ENCODE data around the gene ATP12A. TPM values are rescaled to one million over a fixed set of nuclear protein-coding genes. Genes with fewer than 3 reads are reported as not detected.
A peak's percentile ranks its signal among the peaks of the same experiment; 100 is the strongest.

Gene ATP12A
- not detected in 2 replicates for total RNA-seq
- not detected for polyA plus RNA-seq (2012)

DNA sequence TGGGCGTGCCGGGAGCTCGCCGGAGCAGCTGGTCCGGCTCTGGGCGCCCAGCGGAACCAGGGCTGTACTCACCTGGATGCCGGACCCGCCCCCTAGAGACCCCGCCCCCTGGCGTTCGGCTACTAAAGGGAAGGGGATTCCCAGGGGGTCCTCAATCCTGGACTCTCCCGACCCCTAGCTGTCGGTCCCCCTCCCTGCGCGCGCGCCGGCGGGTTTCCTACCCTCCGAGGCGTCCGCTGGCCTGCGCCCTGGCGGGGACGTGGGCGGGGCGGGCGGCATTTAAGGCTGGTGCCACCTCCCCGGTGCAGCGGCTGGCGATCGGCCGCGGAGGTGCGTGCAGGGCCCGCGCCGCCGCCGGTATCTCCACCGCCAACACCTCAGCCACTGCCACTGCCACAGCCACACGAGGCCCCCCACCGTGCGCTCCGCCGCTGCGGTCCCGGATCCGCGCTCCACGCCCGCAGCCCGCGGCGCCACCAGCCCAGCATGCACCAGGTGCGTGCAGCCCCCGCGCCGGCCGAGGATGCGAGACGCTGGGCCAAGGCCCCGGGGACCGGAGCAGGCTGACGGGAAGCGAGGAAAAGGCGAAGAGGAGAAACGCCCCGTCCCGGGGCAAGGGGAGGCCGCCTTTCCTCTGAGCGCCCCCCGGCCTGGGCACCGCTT, at the start of gene ATP12A:
Gene ATP12A, plus strand, starts transcription at position 151 of the 663 bp plus-strand sequence. Its CDS starts 336 bp downstream, at position 487.
- no peak for DNase-seq (ENCODE audit: low read depth)

DNA sequence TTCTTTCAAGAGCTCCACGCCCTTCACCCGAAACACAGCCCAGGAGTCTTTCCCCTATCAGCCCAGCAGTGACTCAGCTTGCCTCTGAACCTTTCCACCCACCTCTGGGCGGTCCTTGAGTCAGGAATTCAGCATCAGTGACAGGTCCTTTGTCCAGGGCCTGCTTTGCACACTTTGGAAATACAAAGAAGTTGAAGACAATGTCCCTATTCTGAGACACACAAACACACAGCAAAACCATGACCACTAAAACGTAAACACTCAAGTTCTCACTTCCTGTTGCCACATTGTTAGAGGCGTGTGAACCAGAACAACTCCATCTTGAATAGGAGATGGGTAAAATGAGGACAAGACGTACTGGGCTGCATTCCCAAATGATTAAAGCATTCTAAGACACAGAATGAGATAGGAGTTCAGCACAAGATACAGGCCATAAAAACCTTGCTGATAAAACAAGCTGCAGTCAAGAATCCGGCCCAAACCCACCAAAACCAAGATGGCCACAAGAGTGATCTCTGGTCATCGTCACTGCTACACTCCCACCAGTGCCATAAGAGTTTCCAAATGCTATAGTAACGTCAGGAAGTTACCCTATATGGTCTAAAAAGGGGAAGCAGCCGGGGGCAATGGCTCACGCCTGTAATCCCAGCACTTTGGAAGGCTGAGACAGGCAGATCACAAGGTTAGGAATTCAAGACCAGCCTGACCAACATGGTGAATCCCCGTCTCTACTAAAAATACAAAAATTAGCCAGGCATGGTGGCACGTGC, 49.2 kb upstream of the ATP12A start:
- no peak for DNase-seq (ENCODE audit: low read depth)

DNA sequence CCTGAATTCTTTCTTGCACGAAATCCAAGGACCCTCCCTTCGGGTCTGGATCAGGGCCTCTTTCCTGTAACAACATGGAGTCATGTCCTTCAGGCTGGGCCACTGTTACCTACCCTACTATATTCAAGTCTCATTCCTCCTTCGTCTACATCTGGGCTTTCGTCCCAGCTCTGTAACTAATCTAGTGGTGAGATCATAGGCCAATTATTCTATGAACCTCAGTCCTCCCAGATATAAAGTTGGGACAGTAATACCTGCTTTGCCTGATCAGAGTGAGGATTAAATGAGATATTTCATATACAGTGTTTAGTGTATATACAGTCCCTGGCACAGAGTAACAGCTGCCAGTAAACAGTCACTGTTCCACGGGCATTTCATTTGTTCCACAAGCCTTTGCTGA, 48.3 kb upstream of the ATP12A start:
- no peak for DNase-seq (ENCODE audit: low read depth)

GRCh38 chr13:24632382-24633121, 47.7 kb upstream of the ATP12A start:
- DNase-seq (ENCODE audit: low read depth) = no peak

- DNase-seq (ENCODE audit: low read depth) = no peak
Measured at GRCh38 chr13:24636776-24637175, 43.4 kb upstream of the ATP12A start.

DNA sequence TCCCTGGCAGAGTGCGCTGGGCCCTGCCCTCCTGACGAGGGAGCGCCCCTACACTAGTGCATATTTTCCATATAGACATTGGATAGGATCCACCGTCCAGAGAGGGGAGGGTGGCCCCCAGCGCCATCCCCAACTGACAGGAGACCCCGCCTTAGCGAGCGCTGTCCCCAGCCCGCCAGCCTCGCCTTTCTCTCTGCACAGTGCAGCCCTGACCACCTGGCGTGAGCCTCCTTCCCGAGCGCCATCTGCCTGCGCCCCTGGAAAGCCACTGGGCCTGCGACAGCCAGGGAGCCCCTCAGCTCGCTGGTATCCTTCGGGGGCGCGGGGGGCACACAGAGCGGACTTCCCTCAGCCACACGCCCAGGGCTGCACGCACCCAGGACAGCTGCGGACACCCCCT, 42.1 kb upstream of the ATP12A start:
- DNase-seq (ENCODE audit: low read depth) = no peak

- no peak for DNase-seq (ENCODE audit: low read depth)
Measured at GRCh38 chr13:24640752-24641151, 39.5 kb upstream of the ATP12A start.

DNA sequence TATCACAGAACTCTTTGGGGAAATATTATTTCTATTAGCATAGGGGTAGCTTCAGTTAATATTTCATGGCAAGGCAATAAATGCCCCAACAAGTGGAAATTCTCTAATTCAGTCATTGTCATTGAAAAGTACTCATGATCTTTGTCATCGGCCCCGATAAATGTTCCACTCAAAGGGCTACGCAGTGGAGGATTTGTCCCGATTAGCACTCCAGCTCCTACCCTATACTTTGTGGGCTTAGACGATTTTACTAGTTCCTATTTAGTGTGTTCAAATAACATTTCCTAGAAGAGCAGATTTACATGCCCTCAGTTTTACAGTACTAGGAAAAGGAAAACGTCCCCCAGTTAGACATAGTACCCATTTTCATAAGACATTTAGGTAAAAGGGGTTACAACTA, 38.0 kb upstream of the ATP12A start:
- no peak for DNase-seq (ENCODE audit: low read depth)

- DNase-seq (ENCODE audit: low read depth) = peak; percentile 26
Measured at GRCh38 chr13:24644036-24644435, 36.2 kb upstream of the ATP12A start.

DNA sequence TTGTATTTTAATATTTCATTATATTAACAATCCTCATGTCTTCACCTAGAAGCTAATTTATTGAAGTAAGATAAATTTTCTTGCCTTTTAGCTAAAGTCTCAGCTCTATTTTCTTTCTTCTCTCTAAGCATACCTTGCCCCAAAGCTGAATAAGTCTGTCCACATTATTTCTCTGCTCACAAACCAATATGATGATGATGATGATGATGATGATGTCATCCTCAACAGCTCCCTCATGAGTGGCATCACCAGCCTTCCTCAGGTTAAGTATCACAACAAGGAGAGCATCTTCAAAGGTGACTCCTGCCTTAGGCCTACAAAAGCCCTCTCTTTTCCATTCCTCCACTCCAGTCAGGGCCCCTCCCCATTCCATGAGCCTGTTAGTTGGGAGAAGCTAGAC, 31.9 kb upstream of the ATP12A start:
- DNase-seq (ENCODE audit: low read depth) = no peak

GRCh38 chr13:24648983-24649687, 31.1 kb upstream of the ATP12A start:
- DNase-seq (ENCODE audit: low read depth) = no peak

DNA sequence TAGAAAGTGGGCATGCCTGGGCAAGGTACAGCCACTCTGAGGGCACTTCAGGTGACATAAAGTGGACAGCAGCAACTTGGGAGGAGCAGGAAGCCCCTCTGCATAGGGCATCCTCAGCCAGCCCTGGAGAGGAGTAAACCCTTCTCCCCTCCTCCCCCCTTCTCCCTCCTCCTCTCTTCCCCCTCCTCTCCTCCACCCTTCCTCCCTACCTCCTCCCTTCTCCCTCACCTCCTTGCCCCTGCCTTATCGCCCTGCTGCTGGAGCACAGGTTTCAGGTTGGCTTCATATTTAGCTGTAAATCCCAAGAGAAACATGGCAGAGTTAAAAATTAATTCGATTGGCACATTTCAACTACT, 30.5 kb upstream of the ATP12A start:
- DNase-seq (ENCODE audit: low read depth) = no peak

DNA sequence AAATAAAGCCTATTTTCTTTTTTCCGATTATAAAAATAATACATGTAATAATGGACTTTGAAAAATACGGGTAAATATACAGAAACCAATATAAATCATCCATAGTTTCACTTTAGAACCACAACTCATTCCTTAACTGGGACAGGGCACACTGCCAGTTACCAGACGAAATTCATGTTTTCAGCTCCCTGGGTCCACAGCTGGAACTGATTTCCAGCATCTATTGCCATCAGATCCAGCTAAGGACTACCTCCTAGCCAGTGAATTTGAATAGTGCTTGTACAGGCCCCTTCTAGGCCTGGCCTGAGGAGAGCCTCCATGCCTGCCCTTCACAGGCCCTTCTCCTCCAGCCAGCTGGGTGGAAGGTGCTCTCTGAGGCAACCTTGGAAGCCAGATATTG, 30.0 kb upstream of the ATP12A start:
- DNase-seq (ENCODE audit: low read depth) = no peak

DNA sequence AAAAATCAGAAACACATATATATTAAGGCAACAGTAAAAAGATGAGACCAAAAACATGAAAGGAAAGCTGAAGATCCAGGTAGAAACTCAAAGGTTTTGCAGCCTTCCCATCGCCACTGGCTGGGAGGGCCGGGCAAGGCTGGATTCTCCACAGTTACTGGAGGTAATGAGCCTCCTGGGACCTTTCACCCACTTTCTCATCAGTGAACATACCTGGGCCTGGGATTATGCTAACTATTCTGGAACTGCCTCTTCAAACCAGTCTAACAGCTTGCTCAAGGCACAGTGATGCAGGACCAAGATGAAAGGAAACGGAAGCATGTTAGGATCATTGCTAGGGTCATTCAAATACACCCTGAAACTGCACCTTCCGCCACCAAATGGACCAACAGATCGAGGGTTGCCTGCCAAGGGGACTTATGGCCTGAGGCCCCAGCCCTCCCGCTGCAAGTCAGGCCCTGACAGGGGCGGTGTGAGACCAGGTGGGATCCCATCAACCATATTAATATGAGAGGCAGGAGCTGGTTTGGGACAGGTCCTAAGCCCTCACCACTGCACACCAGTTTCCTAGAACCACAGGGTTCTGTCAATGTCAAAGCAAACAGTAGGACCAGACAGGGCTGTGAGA, 28.4 kb upstream of the ATP12A start:
- no peak for DNase-seq (ENCODE audit: low read depth)

DNA sequence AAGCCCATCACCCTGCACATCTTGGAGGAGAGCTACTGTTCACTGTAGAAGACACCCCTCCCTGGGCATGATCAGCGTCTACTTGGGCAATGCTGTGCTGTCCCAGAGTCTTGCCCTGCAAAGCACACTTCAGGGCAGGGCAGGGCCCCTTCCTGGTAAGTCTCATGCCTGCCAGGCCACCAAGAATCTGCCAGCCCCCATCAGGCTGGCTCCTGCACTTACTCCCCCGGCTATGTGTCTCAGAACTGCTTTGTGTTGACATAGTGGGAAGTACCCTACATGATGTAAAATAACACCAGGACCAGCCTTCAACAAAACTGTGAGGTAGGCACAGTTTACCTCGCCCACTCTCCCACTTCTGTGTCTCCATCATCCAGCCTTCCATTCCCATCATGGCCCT, 27.8 kb upstream of the ATP12A start:
- DNase-seq (ENCODE audit: low read depth) = no peak

- DNase-seq (ENCODE audit: low read depth) = peak; percentile 3
Measured at GRCh38 chr13:24654741-24655140, 25.5 kb upstream of the ATP12A start.

GRCh38 chr13:24659239-24659638, 21.0 kb upstream of the ATP12A start:
- DNase-seq (ENCODE audit: low read depth) = no peak

DNA sequence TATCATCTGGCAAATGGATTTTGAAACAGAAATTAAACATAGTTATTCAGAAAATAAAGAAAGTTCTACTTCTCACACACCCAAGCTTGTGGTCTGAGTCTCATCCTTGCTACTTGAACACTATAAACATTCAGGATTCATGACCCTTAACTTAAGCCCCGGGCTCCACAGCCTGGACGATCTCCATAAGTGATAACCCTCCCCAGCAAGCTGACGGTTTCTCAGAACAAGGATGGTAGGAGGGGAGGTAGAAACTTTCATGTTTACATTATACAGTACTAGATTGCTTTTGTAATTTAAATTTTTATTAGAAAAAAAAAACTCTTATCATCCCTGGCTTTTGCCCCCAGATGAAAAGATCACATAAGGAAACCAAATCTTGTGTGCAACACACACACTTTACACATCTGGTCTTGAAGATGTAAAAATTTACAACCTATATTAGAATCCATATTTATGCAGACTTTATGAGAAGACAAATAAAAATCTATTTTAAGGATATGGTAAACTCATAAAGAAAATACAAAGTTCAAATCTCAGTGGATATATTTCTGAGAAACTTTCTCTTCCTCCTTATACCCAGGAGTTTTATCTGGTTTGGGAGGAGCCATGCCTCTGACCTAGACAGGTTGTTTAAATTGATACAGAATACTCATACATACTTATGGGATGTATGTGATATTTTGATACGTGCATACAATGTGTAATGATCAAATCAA, 20.0 kb upstream of the ATP12A start:
- DNase-seq (ENCODE audit: low read depth) = no peak

- DNase-seq (ENCODE audit: low read depth) = peak; percentile 3
Measured at GRCh38 chr13:24661713-24662112, 18.5 kb upstream of the ATP12A start.
